HL-60 (cell line): Measurements from ENCODE around the gene PPP1R1A.

ENCODE experiments used
- DNase-seq, 2 experiments: peaks; one replicate each; pipeline ENCODE4 v3.0.0-alpha.2; 2010 to 2020; ENCODE audit warnings: low read depth in 1 of 2, low spot score in 1 of 2
- H3K27ac ChIP-seq: fragments of 250-450 bp; sonication (Bioruptor Pico); replicated peaks from 2 replicates; pipeline ENCODE4 v1.5.1; 2020; ENCODE audit warnings: mild to moderate bottlenecking, moderate library complexity
- H3K27me3 ChIP-seq: fragments of 250-450 bp; sonication (Bioruptor Pico); 2 replicates; pipeline ENCODE4 v1.5.1; 2021; ENCODE audit warnings: mild to moderate bottlenecking, moderate library complexity; ENCODE audit not compliant: insufficient read depth, poor library complexity, severe bottlenecking
- H3K4me3 ChIP-seq: replicated peaks from 2 replicates; pipeline ENCODE4 v1.5.1; 2011; ENCODE audit warnings: mild to moderate bottlenecking, control low read depth, low read length; ENCODE audit not compliant: insufficient read depth
- CTCF ChIP-seq: IDR thresholded peaks from one replicate; pipeline ENCODE4 v1.5.1; 2011; ENCODE audit warnings: low read length, control low read depth, inconsistent platforms; ENCODE audit not compliant: insufficient read depth
- GABPA ChIP-seq: IDR thresholded peaks from 2 replicates; pipeline ENCODE4 v1.6.1; 2012; ENCODE audit warnings: low read depth
- POLR2AphosphoS5 ChIP-seq: IDR thresholded peaks from 2 replicates; pipeline ENCODE4 v1.6.1; 2012; ENCODE audit warnings: low read depth
- REST ChIP-seq: IDR thresholded peaks from 2 replicates; pipeline ENCODE4 v1.6.1; 2012; ENCODE audit warnings: low read depth; ENCODE audit not compliant: insufficient replicate concordance
- SPI1 ChIP-seq: IDR thresholded peaks from 2 replicates; pipeline ENCODE4 v1.6.1; 2012; ENCODE audit warnings: low read depth, mild to moderate bottlenecking, borderline replicate concordance

PPP1R1A gene

GRCh38 chr12:54631551-54631950 is 43.1 kb upstream of the PPP1R1A start:
- Histone ChIP-seq H3K27me3 (no peaks in the 10 kb centered on the region), H3K27ac (no peak overlapping the region), H3K4me3 (no peak overlapping the region)
- no peak for TF ChIP-seq POLR2AphosphoS5
- no peak for TF ChIP-seq GABPA
- DNase-seq, result no peak

GRCh38 chr12:54629925-54630324 is 41.5 kb upstream of the PPP1R1A start:
- Histone ChIP-seq H3K4me3 (no peak overlapping the region), H3K27ac (no peak overlapping the region), H3K27me3 (no peaks in the 10 kb centered on the region)
- no peak for DNase-seq
- TF ChIP-seq POLR2AphosphoS5 (no peak), REST (no peak), SPI1 (no peak), CTCF (no peak), GABPA (no peak)

DNA sequence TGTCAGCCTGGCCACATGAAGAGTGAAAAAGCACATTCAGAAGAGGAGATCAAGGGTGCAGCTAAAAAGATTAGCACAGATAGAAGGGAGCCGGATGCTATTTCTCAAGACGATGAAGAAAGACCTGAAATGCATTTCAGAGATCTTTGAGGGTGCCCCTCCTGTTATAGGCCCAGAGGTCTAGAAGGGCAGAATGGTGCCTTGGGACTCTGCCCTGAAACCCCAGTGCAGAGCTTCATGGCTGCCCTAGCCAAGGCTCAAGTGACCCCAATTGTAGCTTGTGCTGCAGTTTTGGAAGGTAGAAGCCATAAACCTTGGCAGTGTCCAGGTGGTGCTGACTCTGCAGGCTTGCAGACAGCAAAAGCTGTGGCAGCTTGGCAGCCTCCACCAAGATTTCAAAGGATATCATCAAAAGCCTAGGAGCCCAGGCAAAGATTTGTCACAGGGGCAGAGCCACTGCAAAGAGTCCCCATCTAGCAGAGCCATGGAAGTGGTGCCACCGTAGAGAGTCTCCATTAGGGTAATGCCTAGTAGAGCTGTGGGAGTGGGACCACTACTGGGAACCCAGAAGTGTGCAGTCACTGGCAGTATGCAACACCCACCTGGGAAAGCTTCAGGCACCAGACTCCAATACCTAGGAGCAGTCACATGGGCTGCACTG is 39.9 kb upstream of the PPP1R1A start:
- Histone ChIP-seq H3K27me3 (no peaks in the 10 kb centered on the region), H3K4me3 (no peak overlapping the region), H3K27ac (no peak overlapping the region)
- DNase-seq, result no peak
- TF ChIP-seq SPI1 (no peak), POLR2AphosphoS5 (no peak), GABPA (no peak), REST (no peak), CTCF (no peak)

GRCh38 chr12:54627304-54627703 is 38.8 kb upstream of the PPP1R1A start:
- no peak for TF ChIP-seq POLR2AphosphoS5
- no peak for TF ChIP-seq REST
- no peak for TF ChIP-seq CTCF
- no peak for TF ChIP-seq SPI1
- no peak for TF ChIP-seq GABPA
- H3K27ac ChIP-seq, result no peak overlapping the region
- DNase-seq, result no peak
- H3K27me3 ChIP-seq, result no peaks in the 10 kb centered on the region
- no peak overlapping the region for H3K4me3 ChIP-seq
